Lung (tissue), 12 donors: ENCODE measurements around the gene GPRC5D. TPM values are rescaled to one million over a fixed set of nuclear protein-coding genes. Genes with fewer than 3 reads are reported as not detected.

Source experiments
- ATAC-seq: fragments of 200-7000 bp; cut with Tn5 transposase; one replicate; pipeline ENCODE4 v1.9.1; 2020; ENCODE audit warnings: moderate number of reproducible peaks; ENCODE audit not compliant: insufficient read depth, low FRiP score
- DNase-seq, 3 donors: peaks; one replicate each; pipeline ENCODE4 v3.0.0-alpha.2; 2013 to 2017
- H3K27ac ChIP-seq, 2 donors: one replicate each; pipeline ENCODE4 v1.5.1; 2013; ENCODE audit warnings: mild to moderate bottlenecking in 2 of 2, moderate library complexity in 2 of 2, control low read depth in 1 of 2, inconsistent platforms in 1 of 2, low read depth in 1 of 2, low read length in 1 of 2
- H3K27me3 ChIP-seq, 3 donors: one replicate each; pipeline ENCODE4 v1.5.1; 2013; ENCODE audit warnings: low read length in 2 of 3; ENCODE audit not compliant: control insufficient read depth in 3 of 3, insufficient read depth in 3 of 3
- H3K36me3 ChIP-seq, 4 donors: one replicate each; pipeline ENCODE4 v1.5.1; 2013; ENCODE audit warnings: low read length in 4 of 4, mild to moderate bottlenecking in 1 of 4, moderate library complexity in 1 of 4; ENCODE audit not compliant: control insufficient read depth in 4 of 4, insufficient read depth in 4 of 4
- H3K4me1 ChIP-seq, 5 donors: one replicate each; pipeline ENCODE4 v1.5.1; 2013; ENCODE audit warnings: low read length in 5 of 5, mild to moderate bottlenecking in 2 of 5, moderate library complexity in 1 of 5; ENCODE audit not compliant: control insufficient read depth in 5 of 5, insufficient read depth in 5 of 5
- H3K4me3 ChIP-seq: one replicate; pipeline ENCODE4 v1.5.1; 2013; ENCODE audit warnings: mild to moderate bottlenecking, control low read depth, moderate library complexity
- H3K9ac ChIP-seq, 2 donors: one replicate each; pipeline ENCODE4 v1.5.1; 2013; ENCODE audit warnings: low read length in 2 of 2, control low read depth in 1 of 2; ENCODE audit not compliant: insufficient read depth in 1 of 2
- H3K9me3 ChIP-seq, 4 donors: one replicate each; pipeline ENCODE4 v1.5.1; 2013; ENCODE audit warnings: low read length in 3 of 4, mild to moderate bottlenecking in 1 of 4, moderate library complexity in 1 of 4; ENCODE audit not compliant: control insufficient read depth in 4 of 4, insufficient read depth in 3 of 4
- CTCF ChIP-seq: IDR thresholded peaks from 2 replicates; pipeline ENCODE4 v1.5.1; 2012; ENCODE audit warnings: mild to moderate bottlenecking; ENCODE audit errors: control extremely low read depth, extremely low read depth
- WGBS, 2 donors: extraction: QIAGEN DNeasy Blood & Tissue Kit; methylation state at CpG; one replicate each; pipeline ENCODE4 v1.1.7; 2013; 5-methylcytosine and 5-hydroxymethylcytosine counted together
- polyA plus RNA-seq, 2 donors: library from polyadenylated mRNA; stranded (reverse); fragments of 200-250 nt; gene quantifications; one replicate each; pipeline ENCODE4 v1.2.1, GENCODE V29; 2013
- total RNA-seq, 2 donors: library from RNA; depleted of rRNA in 1 of 2; stranded (reverse); fragments of >200 nt in 1 of 2; gene quantifications; one replicate each; pipeline ENCODE4 v1.2.1, GENCODE V29; 2014 to 2021
- donor health status: control.
- donor health status: control.
- donor health status: Bipolar disorder and iron deficiency.
- donor health status: healthy.
- donor health status: DM: yes; HTN: yes; CAD: no.

The GPRC5D gene
- total and polyA plus RNA-seq, 4 donors = 0.14 to 0.30 TPM; not detected in 2

GRCh38 chr12:12990700-12991468, 38.9 kb upstream of the GPRC5D start:
- no peak for ATAC-seq
- no peaks in the 10 kb centered on the region for H3K9me3 ChIP-seq
- H3K36me3 ChIP-seq = peaks cover 18 to 21% (median 19%) of the 10 kb centered on the region in 4 donors
- DNase-seq = peak; percentile 29 to 50 (median 40)
- 64 to 69% methylated on average over 7 of the region's 7 CpGs for WGBS, 2 donors
- no peak overlapping the region for H3K9ac ChIP-seq
- no peaks in the 10 kb centered on the region for H3K27me3 ChIP-seq
- peaks cover 0 to 16% (median 0%) of the 10 kb centered on the region in 5 donors for H3K4me1 ChIP-seq
- no peak for TF ChIP-seq CTCF
- H3K4me3 ChIP-seq = no peak overlapping the region
- peak overlapping the region in 1 of 2 donors; percentile 32 for H3K27ac ChIP-seq

- H3K9me3 ChIP-seq = no peaks in the 10 kb centered on the region
- peaks cover 0 to 11% (median 0%) of the 10 kb centered on the region in 5 donors for H3K4me1 ChIP-seq
- ATAC-seq (no peak), DNase-seq (no peak)
- WGBS, 2 donors = 78 to 86% methylated on average over 5 of the region's 5 CpGs
- H3K9ac ChIP-seq = no peak overlapping the region
- TF ChIP-seq CTCF = no peak
- H3K27me3 ChIP-seq = no peaks in the 10 kb centered on the region
- peaks cover 18 to 26% (median 24%) of the 10 kb centered on the region in 4 donors for H3K36me3 ChIP-seq
- H3K27ac ChIP-seq = no peak overlapping the region
- no peak overlapping the region for H3K4me3 ChIP-seq
These were observed 35.5 kb upstream of the GPRC5D start for GRCh38 chr12:12987421-12987820.

- Histone ChIP-seq H3K9ac (no peak overlapping the region), H3K4me3 (no peak overlapping the region), H3K36me3 (peaks cover 20 to 26% (median 24%) of the 10 kb centered on the region in 4 donors), H3K27ac (no peak overlapping the region), H3K4me1 (peaks cover 0 to 6% (median 0%) of the 10 kb centered on the region in 5 donors), H3K27me3 (no peaks in the 10 kb centered on the region), H3K9me3 (no peaks in the 10 kb centered on the region)
- DNase-seq (peak in 2 of 3 donors; percentile 24 to 25), ATAC-seq (no peak)
- 89 to 93% methylated on average over 10 of the region's 10 CpGs for WGBS, 2 donors
- no peak for TF ChIP-seq CTCF
These were observed 34.9 kb upstream of the GPRC5D start for GRCh38 chr12:12986775-12987331.
